NOMO-1 treated with DMSO at 0.1 percent for 48 hours (cell line): ENCODE data around the gene NETO2.
"Not testable (repeated sequence)": the region's sequence is repeated elsewhere in the genome, so short reads cannot be mapped to it uniquely, and the experiment has no call there.

Experiments
- DNase-seq: peaks from one replicate; lab custom pipeline; 2025; ENCODE audit not compliant: unreplicated experiment; lab: John Stamatoyannopoulos, UW

Gene NETO2, protein sequence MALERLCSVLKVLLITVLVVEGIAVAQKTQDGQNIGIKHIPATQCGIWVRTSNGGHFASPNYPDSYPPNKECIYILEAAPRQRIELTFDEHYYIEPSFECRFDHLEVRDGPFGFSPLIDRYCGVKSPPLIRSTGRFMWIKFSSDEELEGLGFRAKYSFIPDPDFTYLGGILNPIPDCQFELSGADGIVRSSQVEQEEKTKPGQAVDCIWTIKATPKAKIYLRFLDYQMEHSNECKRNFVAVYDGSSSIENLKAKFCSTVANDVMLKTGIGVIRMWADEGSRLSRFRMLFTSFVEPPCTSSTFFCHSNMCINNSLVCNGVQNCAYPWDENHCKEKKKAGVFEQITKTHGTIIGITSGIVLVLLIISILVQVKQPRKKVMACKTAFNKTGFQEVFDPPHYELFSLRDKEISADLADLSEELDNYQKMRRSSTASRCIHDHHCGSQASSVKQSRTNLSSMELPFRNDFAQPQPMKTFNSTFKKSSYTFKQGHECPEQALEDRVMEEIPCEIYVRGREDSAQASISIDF

GRCh38 chr16:47143677-47144558, at the start of gene NETO2:
Gene NETO2, minus strand, starts transcription at chr16:47143945. Its CDS starts 333 bp downstream, at chr16:47143612.
- DNase-seq = peak; percentile 55

GRCh38 chr16:47182318-47182717, 38.6 kb upstream of the NETO2 start:
- DNase-seq = no peak

GRCh38 chr16:47181066-47181465, 37.3 kb upstream of the NETO2 start:
- not testable (repeated sequence) for DNase-seq

DNA sequence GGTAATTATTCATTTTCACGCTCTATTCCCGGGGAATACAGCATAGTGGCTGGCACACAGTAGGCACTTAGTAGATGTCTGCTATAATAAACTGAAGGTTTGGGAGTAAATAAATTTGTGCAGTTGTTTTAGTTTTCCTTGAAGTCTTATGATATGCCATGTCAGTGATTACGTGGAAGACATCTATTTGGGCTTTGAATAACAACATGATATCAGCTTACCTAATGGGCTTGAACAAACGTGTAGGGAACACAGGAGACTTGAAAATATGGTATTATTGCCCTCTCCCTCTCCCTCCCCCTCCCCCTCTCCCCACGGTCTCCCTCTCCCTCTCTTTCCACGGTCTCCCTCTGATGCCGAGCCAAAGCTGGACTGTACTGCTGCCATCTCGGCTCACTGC, 36.3 kb upstream of the NETO2 start:
- DNase-seq = no peak

DNA sequence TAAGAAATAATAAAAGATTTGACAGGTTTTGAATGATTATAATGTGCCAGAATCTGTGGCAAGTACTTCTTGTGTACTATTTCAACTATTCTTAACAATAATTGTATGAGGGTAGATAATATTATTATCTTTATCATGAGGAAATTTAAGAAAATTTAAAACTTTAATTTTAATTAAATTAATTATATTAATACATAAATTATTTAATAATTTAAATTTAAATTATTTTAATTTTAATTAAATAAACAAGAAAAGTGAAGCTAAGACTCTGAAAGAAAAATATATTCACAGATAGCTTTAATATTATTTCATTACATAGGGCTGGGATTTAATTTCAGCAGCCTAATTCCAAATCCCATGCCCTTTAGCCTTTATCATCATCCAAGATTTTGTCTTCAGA, 31.4 kb upstream of the NETO2 start:
- DNase-seq = no peak

- no peak for DNase-seq
Observed at GRCh38 chr16:47162670-47163420, 19.1 kb upstream of the NETO2 start.

GRCh38 chr16:47161464-47161863, 17.7 kb upstream of the NETO2 start:
- no peak for DNase-seq

- no peak for DNase-seq
Observed at GRCh38 chr16:47160422-47160821, 16.7 kb upstream of the NETO2 start.

DNA sequence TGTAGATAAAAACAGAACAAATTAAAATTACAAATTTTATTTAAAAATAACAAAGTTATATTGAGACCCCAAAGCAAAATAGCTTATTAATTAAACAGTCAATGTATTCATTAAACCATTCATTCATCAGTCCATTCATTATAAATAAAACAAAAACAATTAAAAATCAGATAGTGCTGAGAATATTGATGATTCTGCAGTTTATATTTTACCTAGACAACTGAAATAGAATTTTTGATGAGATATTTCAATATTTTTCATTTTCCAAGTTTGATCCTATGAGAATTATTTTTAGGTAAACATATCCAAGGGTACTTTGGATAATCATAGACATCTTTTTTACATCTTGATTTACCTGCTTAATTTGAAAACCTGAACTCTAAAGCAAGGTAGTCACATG, 15.2 kb upstream of the NETO2 start:
- no peak for DNase-seq

GRCh38 chr16:47156680-47157215, 13.0 kb upstream of the NETO2 start:
- no peak for DNase-seq

- DNase-seq = not testable (repeated sequence)
Observed at GRCh38 chr16:47152501-47152900, 8.8 kb upstream of the NETO2 start.

GRCh38 chr16:47150067-47150466, 6.3 kb upstream of the NETO2 start:
- DNase-seq = no peak

- no peak for DNase-seq
Observed at GRCh38 chr16:47144559-47144877, 773 bp upstream of the NETO2 start.

DNA sequence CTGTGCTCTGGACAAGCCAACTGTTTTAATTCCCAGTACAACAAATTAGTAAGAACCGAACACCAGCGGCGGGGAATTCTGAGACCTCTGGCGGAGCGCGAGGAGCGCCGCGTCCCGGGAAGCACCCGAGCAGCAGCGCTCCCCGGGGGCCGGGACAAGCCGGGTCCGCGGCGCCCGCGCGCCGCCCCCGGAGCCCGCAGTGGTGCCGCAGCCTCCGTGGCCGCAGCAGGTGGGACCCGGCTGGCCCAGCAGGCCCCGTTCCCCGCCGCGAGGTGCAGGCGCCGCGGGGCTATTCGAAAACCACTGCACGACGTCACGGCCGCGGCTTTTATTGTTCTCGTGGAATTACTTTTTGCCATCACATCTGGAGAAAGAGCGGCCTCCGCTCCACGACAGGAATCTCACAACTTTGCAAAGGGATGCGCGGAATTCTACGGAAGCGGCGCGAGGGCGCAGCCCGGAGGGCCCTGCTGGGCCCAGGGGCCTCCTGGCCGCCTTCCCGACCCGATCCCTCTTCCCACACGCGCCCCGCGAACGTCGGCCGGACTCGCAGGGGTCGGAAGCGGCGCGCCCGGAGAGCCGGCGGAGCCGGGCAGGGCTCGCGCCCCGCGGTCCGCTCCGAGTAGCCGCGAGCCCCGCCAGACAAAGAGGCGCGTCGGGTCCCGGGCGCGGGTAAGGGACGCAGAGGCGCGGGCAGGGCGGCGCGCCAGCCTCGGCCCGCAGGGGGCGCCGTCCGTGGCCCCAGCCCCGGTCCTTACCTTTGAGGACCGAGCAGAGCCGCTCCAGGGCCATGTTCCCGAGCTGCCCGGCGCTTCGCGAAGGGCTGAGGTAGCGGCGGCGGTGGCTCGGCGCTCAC, 696 bp downstream of the NETO2 start:
- peak; percentile 53 for DNase-seq

DNA sequence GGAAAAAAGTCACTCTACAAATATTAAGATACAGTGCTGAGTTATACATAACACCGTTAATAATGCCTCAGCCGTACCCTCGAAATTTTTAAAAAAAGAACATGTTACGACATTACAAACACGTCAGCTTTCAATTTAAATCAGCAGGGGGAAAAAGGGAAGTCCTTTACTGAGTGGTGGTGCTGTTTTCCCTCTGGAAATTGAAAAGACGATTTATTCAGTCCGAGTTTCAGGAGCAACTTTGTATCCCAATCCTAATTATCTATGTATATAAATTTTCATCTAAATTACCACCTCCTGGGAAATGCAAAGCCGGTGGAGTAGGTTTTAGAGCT, 1.3 kb downstream of the NETO2 start:
- peak; percentile 67 for DNase-seq

GRCh38 chr16:47141773-47142485, 1.8 kb downstream of the NETO2 start:
- peak; percentile 79 for DNase-seq

GRCh38 chr16:47140686-47141085, 3.1 kb downstream of the NETO2 start:
- DNase-seq = no peak

DNA sequence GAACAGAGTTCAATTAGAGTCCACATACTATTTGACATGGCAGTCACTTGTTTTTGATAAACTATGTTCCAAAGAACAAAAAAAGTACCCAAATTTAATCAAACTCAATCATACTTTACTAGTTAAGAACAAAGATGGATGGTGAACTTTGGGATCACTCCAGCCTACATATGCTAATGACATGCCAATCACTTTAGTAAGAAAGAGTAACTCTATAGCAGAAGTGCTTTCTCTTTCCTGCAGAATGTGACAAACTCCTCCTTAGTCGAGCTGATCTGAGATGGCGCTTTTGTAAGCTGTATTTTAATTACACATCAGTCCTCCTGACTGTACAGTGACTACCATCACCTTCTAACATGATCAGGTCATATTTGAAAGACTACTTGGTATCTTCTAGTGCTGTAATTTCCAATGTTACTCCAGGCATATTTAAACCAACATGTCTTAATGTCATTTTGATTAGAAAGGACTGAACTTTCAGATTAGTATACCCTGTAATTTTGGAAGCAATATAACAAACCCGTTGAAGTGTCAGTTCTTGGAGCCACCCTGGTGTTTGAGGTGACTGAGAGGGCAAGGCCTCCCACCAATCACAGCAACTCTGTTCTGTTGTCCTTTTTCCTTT, 4.1 kb downstream of the NETO2 start:
- DNase-seq = no peak

DNA sequence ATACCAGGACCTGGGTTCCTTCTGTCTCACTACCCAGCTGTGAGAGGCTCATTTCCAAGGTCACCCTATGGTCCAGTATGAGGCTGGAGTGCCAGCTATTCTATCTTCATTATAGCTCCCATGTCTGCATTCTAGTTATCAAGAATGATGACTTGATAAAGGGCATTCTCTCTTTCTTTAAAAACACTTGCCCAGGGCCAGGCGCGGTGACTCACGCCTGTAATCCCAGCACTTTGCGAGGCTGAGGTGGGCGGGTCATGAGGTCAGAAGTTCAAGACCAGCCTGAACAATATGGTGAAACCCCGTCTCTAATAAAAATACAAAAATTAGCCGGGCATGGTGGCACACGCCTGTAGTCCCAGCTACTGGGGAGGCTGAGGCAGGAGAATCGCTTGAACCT, 5.8 kb downstream of the NETO2 start:
- not testable (repeated sequence) for DNase-seq
